Stimulated activated CD4-positive, alpha-beta T cell treated with anti-CD3 and anti-CD28 coated beads, Interleukin-15, amount 100 ng/mL, for 24 hours (primary cell): ENCODE measurements around the gene KCNMA1.
A peak's percentile ranks its signal among the peaks of the same experiment; 100 is the strongest.

Experiments
- DNase-seq: peaks from one replicate; pipeline ENCODE4 v3.0.0-alpha.2; 2020

KCNMA1 gene

GRCh38 chr10:77191324-77192049 is 446.1 kb downstream of the KCNMA1 start:
- DNase-seq: no peak

GRCh38 chr10:77190291-77190690 is 447.3 kb downstream of the KCNMA1 start:
- DNase-seq: no peak

GRCh38 chr10:77189520-77189919 is 448.1 kb downstream of the KCNMA1 start:
- no peak for DNase-seq

- no peak for DNase-seq
Observed at GRCh38 chr10:77189075-77189474, 448.5 kb downstream of the KCNMA1 start.

- DNase-seq: no peak
Observed at GRCh38 chr10:77188521-77188920, 449.1 kb downstream of the KCNMA1 start.

- DNase-seq: no peak
Observed at GRCh38 chr10:77188000-77188395, 449.6 kb downstream of the KCNMA1 start.

GRCh38 chr10:77187376-77187999 is 450.1 kb downstream of the KCNMA1 start:
- no peak for DNase-seq

GRCh38 chr10:77186936-77187335 is 450.7 kb downstream of the KCNMA1 start:
- DNase-seq: no peak

- DNase-seq: no peak
Observed at GRCh38 chr10:77185696-77186095, 451.9 kb downstream of the KCNMA1 start.

GRCh38 chr10:77182803-77183202 is 454.8 kb downstream of the KCNMA1 start:
- DNase-seq: no peak

- no peak for DNase-seq
Observed at GRCh38 chr10:77180794-77181193, 456.8 kb downstream of the KCNMA1 start.

- no peak for DNase-seq
Observed at GRCh38 chr10:77180104-77180503, 457.5 kb downstream of the KCNMA1 start.

- no peak for DNase-seq
Observed at GRCh38 chr10:77179015-77179695, 458.5 kb downstream of the KCNMA1 start.

GRCh38 chr10:77177589-77177988 is 460.0 kb downstream of the KCNMA1 start:
- no peak for DNase-seq

- no peak for DNase-seq
Observed at GRCh38 chr10:77177161-77177560, 460.4 kb downstream of the KCNMA1 start.

- no peak for DNase-seq
Observed at GRCh38 chr10:77176232-77176631, 461.4 kb downstream of the KCNMA1 start.

- DNase-seq: no peak
Observed at GRCh38 chr10:77175631-77176222, 461.9 kb downstream of the KCNMA1 start.

GRCh38 chr10:77173615-77174461 is 463.8 kb downstream of the KCNMA1 start:
- DNase-seq: peak; percentile 74

GRCh38 chr10:77172086-77172485 is 465.5 kb downstream of the KCNMA1 start:
- no peak for DNase-seq

- no peak for DNase-seq
Observed at GRCh38 chr10:77168861-77169260, 468.7 kb downstream of the KCNMA1 start.

- no peak for DNase-seq
Observed at GRCh38 chr10:77168161-77168560, 469.4 kb downstream of the KCNMA1 start.

- peak; percentile 38 for DNase-seq
Observed at GRCh38 chr10:77165445-77166208, 472.0 kb downstream of the KCNMA1 start.
